Activated B cell treated with CpG ODN at 0.5 μM for 24 hours (primary cell): ENCODE measurements around the gene CD164. TPM values are rescaled to one million over a fixed set of nuclear protein-coding genes. Genes with fewer than 3 reads are reported as not detected.

Experiments used
- ATAC-seq: fragments of 200-7000 bp; cut with Tn5 transposase; one replicate; pipeline ENCODE4 v1.10.0; 2021; ENCODE audit warnings: low read depth, mild to moderate bottlenecking, moderate library complexity
- CTCF ChIA-PET: fragments of 350-600 bp; sonication (Branson Sonifier 250); formaldehyde crosslinking; loops from one replicate; lab custom pipeline; 2021; ENCODE audit warnings: antibody characterized with exemption; lab: Charles Lee
- POLR2A ChIA-PET: fragments of 350-600 bp; sonication (Branson Sonifier 250); formaldehyde crosslinking; loops from one replicate; lab custom pipeline; 2021; ENCODE audit warnings: antibody characterized with exemption; lab: Charles Lee
- DNase-seq: peaks from one replicate; pipeline ENCODE4 v3.0.0; 2022
- H3K27ac Mint-ChIP-seq: one replicate; pipeline ENCODE4 v1.8.0; 2020; ENCODE audit warnings: mixed read lengths
- H3K27me3 Mint-ChIP-seq: one replicate; pipeline ENCODE4 v1.8.0; 2021; ENCODE audit warnings: mixed read lengths
- H3K36me3 Mint-ChIP-seq: one replicate; pipeline ENCODE4 v1.8.0; 2021; ENCODE audit warnings: low read depth, mixed read lengths
- H3K4me1 Mint-ChIP-seq: one replicate; pipeline ENCODE4 v1.8.0; 2021; ENCODE audit warnings: mixed read lengths
- H3K4me3 Mint-ChIP-seq: one replicate; pipeline ENCODE4 v1.8.0; 2020; ENCODE audit warnings: mild to moderate bottlenecking, mixed read lengths
- H3K9me3 Mint-ChIP-seq: one replicate; pipeline ENCODE4 v1.8.0; 2020; ENCODE audit warnings: mixed read lengths
- intact Hi-C: fragments of 100-400 bp; cut with micrococcal nuclease; formaldehyde crosslinking; loops from one replicate; pipeline ENCODE4 v1.15.1; 2024
- total RNA-seq: library from RNA; stranded (reverse); gene quantifications from 2 replicates; pipeline ENCODE4 v1.2.3, GENCODE V29; 2022
- TF ChIP-seq, protein P1 (sequence below): fragments of 200-600 bp; IDR thresholded peaks from one replicate; pipeline ENCODE4 v1.8.0; 2022; ENCODE audit warnings: antibody characterized with exemption, mild to moderate bottlenecking

CD164 gene
- total RNA-seq, 1 donor from 2014 or later = 189 TPM

- H3K4me1 Mint-ChIP-seq = no peaks in the 10 kb centered on the region
- no peaks in the 10 kb centered on the region for H3K27me3 Mint-ChIP-seq
- no peak overlapping the region for H3K4me3 Mint-ChIP-seq
- no peaks in the 10 kb centered on the region for H3K9me3 Mint-ChIP-seq
- TF ChIP-seq, protein P1, sequence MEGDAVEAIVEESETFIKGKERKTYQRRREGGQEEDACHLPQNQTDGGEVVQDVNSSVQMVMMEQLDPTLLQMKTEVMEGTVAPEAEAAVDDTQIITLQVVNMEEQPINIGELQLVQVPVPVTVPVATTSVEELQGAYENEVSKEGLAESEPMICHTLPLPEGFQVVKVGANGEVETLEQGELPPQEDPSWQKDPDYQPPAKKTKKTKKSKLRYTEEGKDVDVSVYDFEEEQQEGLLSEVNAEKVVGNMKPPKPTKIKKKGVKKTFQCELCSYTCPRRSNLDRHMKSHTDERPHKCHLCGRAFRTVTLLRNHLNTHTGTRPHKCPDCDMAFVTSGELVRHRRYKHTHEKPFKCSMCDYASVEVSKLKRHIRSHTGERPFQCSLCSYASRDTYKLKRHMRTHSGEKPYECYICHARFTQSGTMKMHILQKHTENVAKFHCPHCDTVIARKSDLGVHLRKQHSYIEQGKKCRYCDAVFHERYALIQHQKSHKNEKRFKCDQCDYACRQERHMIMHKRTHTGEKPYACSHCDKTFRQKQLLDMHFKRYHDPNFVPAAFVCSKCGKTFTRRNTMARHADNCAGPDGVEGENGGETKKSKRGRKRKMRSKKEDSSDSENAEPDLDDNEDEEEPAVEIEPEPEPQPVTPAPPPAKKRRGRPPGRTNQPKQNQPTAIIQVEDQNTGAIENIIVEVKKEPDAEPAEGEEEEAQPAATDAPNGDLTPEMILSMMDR = no peak
- intact Hi-C loops = loop anchor here (5.0 kb wide), 1 partner anchor 40 kb away; no protein-coding TSS in a partner anchor
- ChIA-PET POLR2A (no interaction called here), CTCF (no interaction called here)
- DNase-seq (no peak), ATAC-seq (no peak)
- no peak overlapping the region for H3K27ac Mint-ChIP-seq
- H3K36me3 Mint-ChIP-seq = no peaks in the 10 kb centered on the region
These were observed 49.5 kb downstream of the CD164 start for GRCh38 chr6:109332748-109333147.

DNA sequence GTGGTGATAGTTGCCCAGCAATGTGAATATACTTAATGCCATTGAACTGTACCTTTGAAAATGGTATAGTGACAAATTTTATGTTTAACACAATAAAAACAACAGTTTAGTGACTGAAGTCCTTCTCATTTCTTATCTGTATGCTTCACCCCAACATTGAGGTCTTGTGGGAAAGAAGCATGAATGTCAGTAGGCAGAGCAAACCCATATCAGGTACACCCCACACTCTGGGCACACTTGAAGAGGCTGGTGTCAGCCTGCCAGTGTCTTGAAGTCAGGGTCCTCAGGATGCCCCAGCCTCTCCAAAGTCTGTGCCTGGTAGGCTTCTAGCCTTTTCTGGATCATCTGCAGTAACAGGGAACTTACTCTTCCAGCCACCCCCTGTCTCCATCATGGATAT lies 51.2 kb downstream of the CD164 start:
- TF ChIP-seq, protein P1 = no peak
- POLR2A ChIA-PET = no interaction called here
- intact Hi-C loops = loop anchor here (5.0 kb wide), 1 partner anchor 41 kb away; no protein-coding TSS in a partner anchor

DNA sequence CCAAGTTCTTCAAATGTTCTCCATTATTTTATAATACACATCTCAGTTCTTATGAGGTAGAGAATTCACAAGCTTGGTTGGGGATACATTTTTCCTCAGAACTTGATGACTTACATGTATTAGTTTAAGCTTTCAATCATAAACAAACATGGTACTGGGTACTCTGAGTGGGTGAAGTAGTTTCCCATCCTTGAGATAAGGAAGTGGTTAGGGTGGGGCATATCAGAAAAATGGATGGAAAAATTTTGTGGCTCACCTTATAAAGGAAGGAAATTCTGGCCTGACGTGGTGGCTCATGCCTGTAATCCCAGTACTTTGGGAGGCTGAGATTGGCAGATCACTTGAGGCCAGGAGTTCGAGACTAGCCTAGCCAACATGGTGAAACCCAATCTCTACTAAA lies 52.0 kb downstream of the CD164 start:
- Mint-ChIP-seq H3K27me3 (no peaks in the 10 kb centered on the region), H3K4me3 (no peak overlapping the region), H3K9me3 (no peaks in the 10 kb centered on the region), H3K27ac (no peak overlapping the region), H3K4me1 (no peaks in the 10 kb centered on the region), H3K36me3 (no peaks in the 10 kb centered on the region)
- ChIA-PET CTCF (no interaction called here), POLR2A (no interaction called here)
- intact Hi-C loops = loop anchor here (5.0 kb wide), 1 partner anchor 42 kb away; no protein-coding TSS in a partner anchor
- DNase-seq (no peak), ATAC-seq (no peak)
- TF ChIP-seq, protein P1 = no peak

More for the DNA sequence above, 51.2 kb downstream of the CD164 start:
- no peaks in the 10 kb centered on the region for H3K9me3 Mint-ChIP-seq
- H3K27me3 Mint-ChIP-seq = no peaks in the 10 kb centered on the region
- no peak overlapping the region for H3K4me3 Mint-ChIP-seq
- no peak for ATAC-seq
- no peaks in the 10 kb centered on the region for H3K36me3 Mint-ChIP-seq
- H3K4me1 Mint-ChIP-seq = no peaks in the 10 kb centered on the region
- CTCF ChIA-PET = no interaction called here
- no peak for DNase-seq
- no peak overlapping the region for H3K27ac Mint-ChIP-seq

DNA sequence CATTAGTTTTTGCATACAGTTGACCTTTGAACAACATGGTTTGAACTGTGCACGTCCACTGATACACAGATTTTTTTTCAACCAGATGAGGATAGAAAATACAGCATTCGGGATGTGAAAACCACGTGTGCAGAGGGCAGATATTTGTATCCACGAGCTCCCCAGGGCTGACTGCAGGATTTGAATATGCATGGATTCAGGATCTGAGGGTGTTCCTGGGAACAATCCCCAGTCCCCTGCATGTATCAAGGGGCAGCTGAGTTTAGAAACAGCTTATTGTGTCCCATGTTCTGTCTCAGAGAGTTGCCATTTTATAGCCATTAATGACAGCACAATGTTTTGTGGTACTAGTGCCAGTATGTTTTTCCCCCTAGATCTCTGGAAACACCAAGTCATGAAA lies 53.6 kb downstream of the CD164 start:
- no peak for DNase-seq
- Mint-ChIP-seq H3K9me3 (no peaks in the 10 kb centered on the region), H3K27ac (no peak overlapping the region), H3K4me3 (no peak overlapping the region), H3K36me3 (no peaks in the 10 kb centered on the region), H3K4me1 (no peaks in the 10 kb centered on the region), H3K27me3 (no peaks in the 10 kb centered on the region)
- ChIA-PET CTCF (no interaction called here), POLR2A (no interaction called here)
- TF ChIP-seq, protein P1 = no peak
- intact Hi-C loops = no loop called here
- no peak for ATAC-seq

GRCh38 chr6:109327959-109328358 lies 54.3 kb downstream of the CD164 start:
- intact Hi-C loops = no loop called here
- ATAC-seq = no peak
- H3K27ac Mint-ChIP-seq = no peak overlapping the region
- CTCF ChIA-PET = interaction anchor here (0.7 kb wide), 1 partner anchor 15 kb away, joined by 3 read pairs; no protein-coding TSS in a partner anchor
- H3K4me3 Mint-ChIP-seq = no peak overlapping the region
- TF ChIP-seq, protein P1 = no peak
- no peaks in the 10 kb centered on the region for H3K4me1 Mint-ChIP-seq
- H3K27me3 Mint-ChIP-seq = no peaks in the 10 kb centered on the region
- POLR2A ChIA-PET = interaction anchor here (0.7 kb wide), 1 partner anchor 1240 kb away, joined by 3 read pairs; no protein-coding TSS in a partner anchor
- no peaks in the 10 kb centered on the region for H3K9me3 Mint-ChIP-seq
- no peak for DNase-seq
- H3K36me3 Mint-ChIP-seq = no peaks in the 10 kb centered on the region
